Loucy (cell line): ENCODE measurements around the gene PDGFD.

Source experiments
- H2AFZ ChIP-seq: fragments of 200-600 bp; sonication (generic); 2 replicates; pipeline ENCODE4 v1.6.0; 2016; ENCODE audit warnings: antibody characterized with exemption, mild to moderate bottlenecking, low read length, moderate library complexity
- H3F3A ChIP-seq: fragments of 200-600 bp; 2 replicates; pipeline ENCODE4 v1.6.0; 2016; ENCODE audit warnings: antibody characterized with exemption, low read depth, mild to moderate bottlenecking
- H3K27me3 ChIP-seq: fragments of 200-600 bp; sonication (generic); 2 replicates; pipeline ENCODE4 v1.6.1; 2014; ENCODE audit warnings: low read length, mild to moderate bottlenecking; ENCODE audit not compliant: insufficient read depth, poor library complexity, severe bottlenecking
- H3K36me3 ChIP-seq: fragments of 200-600 bp; sonication (generic); 2 replicates; pipeline ENCODE4 v1.6.1; 2016; ENCODE audit warnings: low read length; ENCODE audit not compliant: insufficient read depth
- H3K4me1 ChIP-seq: fragments of 200-600 bp; sonication (generic); 2 replicates; pipeline ENCODE4 v1.5.1; 2014; ENCODE audit warnings: low read length, mild to moderate bottlenecking; ENCODE audit not compliant: insufficient read depth, poor library complexity, severe bottlenecking
- H3K4me2 ChIP-seq: fragments of 200-600 bp; sonication (generic); 2 replicates; pipeline ENCODE4 v1.6.0; 2014; ENCODE audit warnings: antibody characterized with exemption, low read length, low read depth, mild to moderate bottlenecking; ENCODE audit not compliant: poor library complexity, severe bottlenecking
- H3K4me3 ChIP-seq: fragments of 200-600 bp; sonication (generic); 2 replicates; pipeline ENCODE4 v1.5.1; 2014; ENCODE audit warnings: low read length, mild to moderate bottlenecking, mixed read lengths; ENCODE audit not compliant: poor library complexity, severe bottlenecking
- H3K79me2 ChIP-seq: fragments of 200-600 bp; sonication (generic); 2 replicates; pipeline ENCODE4 v1.6.1; 2014; ENCODE audit warnings: low read length; ENCODE audit not compliant: insufficient read depth
- H3K9ac ChIP-seq: fragments of 200-600 bp; sonication (generic); 2 replicates; pipeline ENCODE4 v1.6.0; 2014; ENCODE audit warnings: mild to moderate bottlenecking, low read depth, low read length, moderate library complexity; ENCODE audit not compliant: poor library complexity, severe bottlenecking
- H3K9me2 ChIP-seq: fragments of 200-600 bp; sonication (generic); replicated peaks from 2 replicates; pipeline ENCODE4 v1.6.1; 2016; ENCODE audit warnings: low read depth, low read length, mixed read lengths
- H3K9me3 ChIP-seq: fragments of 200-600 bp; sonication (generic); 2 replicates; pipeline ENCODE4 v1.6.1; 2014; ENCODE audit warnings: mild to moderate bottlenecking, antibody characterized with exemption, low read length, low read depth; ENCODE audit not compliant: insufficient read depth
- H4K20me1 ChIP-seq: fragments of 200-600 bp; sonication (generic); 2 replicates; pipeline ENCODE4 v1.6.0; 2014; ENCODE audit warnings: antibody characterized with exemption, low read length, mild to moderate bottlenecking; ENCODE audit not compliant: insufficient read depth, poor library complexity, severe bottlenecking
- EZH2phosphoT487 ChIP-seq: fragments of 200-600 bp; IDR thresholded peaks from 2 replicates; pipeline ENCODE4 v1.6.1; 2018; ENCODE audit warnings: antibody characterized with exemption, mild to moderate bottlenecking, moderate library complexity, borderline replicate concordance
- TF ChIP-seq, protein P1 (sequence below): fragments of 200-600 bp; sonication (generic); conservative IDR thresholded peaks from 2 replicates; pipeline ENCODE4 v1.5.1; 2014; ENCODE audit warnings: mild to moderate bottlenecking, antibody characterized with exemption, low read length

Gene PDGFD

DNA sequence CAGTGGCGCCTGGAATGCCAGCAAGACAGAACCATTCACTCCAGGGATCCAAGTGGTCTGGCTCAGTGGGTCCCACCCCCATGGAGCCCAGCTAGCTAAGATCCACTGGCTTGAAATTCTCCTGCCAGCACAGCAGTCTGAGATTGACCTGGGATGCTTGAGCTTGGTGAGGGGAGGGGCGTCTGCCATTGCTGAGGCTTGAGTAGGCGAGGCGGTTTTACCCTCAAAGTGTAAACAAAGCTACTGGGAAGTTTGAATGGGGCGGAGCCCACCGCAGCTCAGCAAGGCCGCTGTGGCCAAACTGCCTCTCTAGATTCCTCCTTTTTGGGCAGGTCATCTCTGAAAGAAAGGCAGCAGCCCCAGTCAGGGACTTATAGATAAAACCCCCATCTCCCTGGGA, 253.2 kb downstream of the PDGFD start:
- peaks cover 14% of the 10 kb centered on the region; the same call in 1 of the 2 replicates for H3F3A ChIP-seq
- no peak overlapping the region for H3K4me2 ChIP-seq
- no peak for TF ChIP-seq EZH2phosphoT487
- TF ChIP-seq, protein P1, sequence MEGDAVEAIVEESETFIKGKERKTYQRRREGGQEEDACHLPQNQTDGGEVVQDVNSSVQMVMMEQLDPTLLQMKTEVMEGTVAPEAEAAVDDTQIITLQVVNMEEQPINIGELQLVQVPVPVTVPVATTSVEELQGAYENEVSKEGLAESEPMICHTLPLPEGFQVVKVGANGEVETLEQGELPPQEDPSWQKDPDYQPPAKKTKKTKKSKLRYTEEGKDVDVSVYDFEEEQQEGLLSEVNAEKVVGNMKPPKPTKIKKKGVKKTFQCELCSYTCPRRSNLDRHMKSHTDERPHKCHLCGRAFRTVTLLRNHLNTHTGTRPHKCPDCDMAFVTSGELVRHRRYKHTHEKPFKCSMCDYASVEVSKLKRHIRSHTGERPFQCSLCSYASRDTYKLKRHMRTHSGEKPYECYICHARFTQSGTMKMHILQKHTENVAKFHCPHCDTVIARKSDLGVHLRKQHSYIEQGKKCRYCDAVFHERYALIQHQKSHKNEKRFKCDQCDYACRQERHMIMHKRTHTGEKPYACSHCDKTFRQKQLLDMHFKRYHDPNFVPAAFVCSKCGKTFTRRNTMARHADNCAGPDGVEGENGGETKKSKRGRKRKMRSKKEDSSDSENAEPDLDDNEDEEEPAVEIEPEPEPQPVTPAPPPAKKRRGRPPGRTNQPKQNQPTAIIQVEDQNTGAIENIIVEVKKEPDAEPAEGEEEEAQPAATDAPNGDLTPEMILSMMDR = no peak
- no peak overlapping the region for H3K4me3 ChIP-seq
- no peaks in the 10 kb centered on the region for H4K20me1 ChIP-seq
- no peaks in the 10 kb centered on the region for H3K36me3 ChIP-seq
- H2AFZ ChIP-seq = no peak overlapping the region
- H3K9me3 ChIP-seq = no peaks in the 10 kb centered on the region
- no peaks in the 10 kb centered on the region for H3K79me2 ChIP-seq
- H3K4me1 ChIP-seq = peaks cover 34% of the 10 kb centered on the region
- H3K9ac ChIP-seq = no peak overlapping the region
- H3K27me3 ChIP-seq = no peaks in the 10 kb centered on the region
- H3K9me2 ChIP-seq = no peaks in the 10 kb centered on the region

DNA sequence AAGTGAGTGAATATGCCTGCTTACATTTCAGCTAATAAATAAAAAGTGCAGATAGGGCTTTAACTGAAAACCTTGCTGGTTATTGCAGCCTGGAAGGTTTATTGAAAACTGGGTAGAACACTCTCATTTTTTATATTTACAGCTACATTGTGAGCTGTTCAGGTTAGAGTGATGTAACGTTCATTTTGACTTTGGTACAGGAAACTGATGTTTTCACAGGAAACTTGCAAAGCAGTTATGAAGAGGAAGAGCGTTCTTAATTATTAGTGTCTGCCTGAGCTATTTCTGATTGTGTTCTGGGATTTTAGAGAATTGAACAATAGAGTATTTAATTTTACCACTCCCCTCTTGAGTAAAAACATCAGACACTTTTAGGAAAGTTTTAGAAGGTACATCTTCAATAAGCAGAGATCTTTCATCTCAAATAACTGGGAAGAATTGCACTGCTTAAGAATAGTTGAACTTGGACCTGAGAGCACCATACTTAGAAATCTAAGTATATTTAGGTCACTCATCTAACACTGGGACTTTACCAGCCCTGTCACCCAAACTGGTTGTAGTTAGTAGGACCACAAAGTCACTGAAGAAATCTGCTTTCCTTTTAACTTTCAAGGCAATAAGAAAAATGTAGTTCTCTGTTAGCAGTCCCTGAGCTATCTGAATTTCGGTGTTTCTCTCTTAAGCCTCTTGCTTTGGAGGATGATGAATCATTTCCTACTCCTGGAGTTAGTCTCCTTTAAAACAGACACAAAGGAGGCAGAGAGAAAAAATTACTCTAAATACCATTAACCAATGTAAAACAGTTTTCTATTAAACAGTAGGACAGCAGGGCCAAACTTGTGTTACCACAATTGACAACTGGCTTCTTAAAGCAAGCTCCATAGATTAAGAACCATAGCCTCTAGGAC, 256.1 kb downstream of the PDGFD start:
- H3K36me3 ChIP-seq = no peaks in the 10 kb centered on the region
- H3K4me1 ChIP-seq = peaks cover 61% of the 10 kb centered on the region
- H4K20me1 ChIP-seq = no peaks in the 10 kb centered on the region
- H3K9me2 ChIP-seq = no peaks in the 10 kb centered on the region
- H3K9me3 ChIP-seq = no peaks in the 10 kb centered on the region
- H3F3A ChIP-seq = peaks cover 14% of the 10 kb centered on the region; the same call in 1 of the 2 replicates
- no peaks in the 10 kb centered on the region for H3K79me2 ChIP-seq
- H3K4me2 ChIP-seq = peak overlapping the region; percentile 82
- H3K9ac ChIP-seq = peak overlapping the region; percentile 70
- H3K27me3 ChIP-seq = no peaks in the 10 kb centered on the region
- H2AFZ ChIP-seq = peak overlapping the region; percentile 49; the same call in 1 of the 2 replicates
- H3K4me3 ChIP-seq = peak overlapping the region; percentile 66
- TF ChIP-seq, protein P1 = no peak
- TF ChIP-seq EZH2phosphoT487 = no peak

DNA sequence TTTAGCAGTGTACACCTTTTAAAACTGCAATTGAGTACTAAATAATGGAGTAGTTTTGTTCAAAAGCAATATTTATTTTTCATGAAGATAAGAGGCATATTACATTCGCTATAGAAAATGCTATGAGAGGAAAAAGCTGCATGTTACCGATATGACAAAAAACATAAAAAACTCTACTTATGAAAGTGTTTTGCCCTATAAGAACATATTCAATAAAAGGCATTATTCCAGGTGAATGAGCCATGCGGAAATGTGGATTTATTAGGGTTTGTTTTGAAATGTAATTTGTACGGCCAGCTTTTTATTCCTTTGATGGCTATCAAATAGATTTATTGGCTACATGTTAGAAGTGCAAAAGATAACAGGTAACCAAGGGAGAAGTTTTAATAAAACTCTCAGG, 256.8 kb downstream of the PDGFD start:
- peak overlapping the region; percentile 49; the same call in 1 of the 2 replicates for H2AFZ ChIP-seq
- H3K4me3 ChIP-seq = peak overlapping the region; percentile 66
- H3K4me1 ChIP-seq = peaks cover 61% of the 10 kb centered on the region
- no peak for TF ChIP-seq EZH2phosphoT487
- TF ChIP-seq, protein P1 = no peak
- H3K36me3 ChIP-seq = no peaks in the 10 kb centered on the region
- no peaks in the 10 kb centered on the region for H3K9me2 ChIP-seq
- no peaks in the 10 kb centered on the region for H3K9me3 ChIP-seq
- no peaks in the 10 kb centered on the region for H4K20me1 ChIP-seq
- peak overlapping the region; percentile 70 for H3K9ac ChIP-seq
- peaks cover 14% of the 10 kb centered on the region; the same call in 1 of the 2 replicates for H3F3A ChIP-seq
- no peaks in the 10 kb centered on the region for H3K27me3 ChIP-seq
- H3K79me2 ChIP-seq = no peaks in the 10 kb centered on the region
- H3K4me2 ChIP-seq = peak overlapping the region; percentile 82
